ENCODE measurements around the gene CIITA. TPM values are rescaled to one million over a fixed set of nuclear protein-coding genes. Genes with fewer than 3 reads are reported as not detected.

Gene CIITA
- total and polyA plus RNA-seq, 2 experiments from 2014 or later = 0.06 to 1.1 TPM

DNA sequence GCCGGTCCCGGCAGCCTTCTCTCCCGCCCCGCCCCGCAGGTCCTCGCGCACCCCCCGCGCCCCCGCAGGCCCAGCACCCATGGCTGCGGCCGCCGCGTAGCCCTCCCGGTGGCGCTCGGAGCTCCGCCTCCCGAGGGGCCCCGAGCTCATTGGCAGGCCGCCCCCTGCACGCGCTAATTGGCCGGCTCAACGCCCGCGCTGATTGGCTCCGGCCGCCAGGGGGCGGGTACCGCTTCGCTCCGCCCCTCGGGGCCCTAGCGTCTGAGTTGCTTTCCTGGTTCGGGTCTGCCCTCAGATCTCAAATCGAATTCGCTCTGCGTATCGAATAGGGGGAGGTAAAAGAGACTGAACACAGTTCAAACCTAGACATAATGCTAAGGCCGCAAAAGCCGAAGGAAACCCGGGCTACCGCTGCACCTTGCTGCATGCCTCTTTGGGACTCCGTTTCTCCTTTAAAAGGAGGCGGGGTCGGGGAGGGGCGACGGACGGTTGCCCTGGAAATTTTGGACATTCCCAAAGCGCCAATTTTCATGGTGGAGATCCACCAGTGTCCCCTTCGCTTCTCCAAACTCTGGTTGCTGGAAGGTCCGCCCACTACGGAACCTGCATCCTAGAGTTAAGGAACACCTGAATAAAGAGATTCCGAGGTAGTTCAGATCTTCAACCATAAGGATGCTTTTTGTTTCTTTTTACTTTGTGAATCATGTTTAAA is 65.5 kb downstream of the CIITA start, which contains the start of gene DEXI:
Gene DEXI, minus strand, starts transcription at position 117 of the 712 bp plus-strand sequence. CDS start 463 bp downstream, outside the sequence.
- H3K4me1 ChIP-seq (ENCODE audit: low read depth) = peaks cover 23% of the 10 kb centered on the region
- H3K27ac ChIP-seq = no peak within 1 kb of the TSS
- no peaks in the 10 kb centered on the region for H3K36me3 ChIP-seq
- H3K4me3 ChIP-seq = peak within 1 kb of the TSS; percentile 79
- DNase-seq (ENCODE audit: low read depth in 1 of 2, low spot score in 1 of 2) = peak; percentile 92 to 96
- no peaks in the 10 kb centered on the region for H3K9me3 ChIP-seq (ENCODE audit: low read depth)
- no peaks in the 10 kb centered on the region for H3K27me3 ChIP-seq
- TF ChIP-seq, protein P1, sequence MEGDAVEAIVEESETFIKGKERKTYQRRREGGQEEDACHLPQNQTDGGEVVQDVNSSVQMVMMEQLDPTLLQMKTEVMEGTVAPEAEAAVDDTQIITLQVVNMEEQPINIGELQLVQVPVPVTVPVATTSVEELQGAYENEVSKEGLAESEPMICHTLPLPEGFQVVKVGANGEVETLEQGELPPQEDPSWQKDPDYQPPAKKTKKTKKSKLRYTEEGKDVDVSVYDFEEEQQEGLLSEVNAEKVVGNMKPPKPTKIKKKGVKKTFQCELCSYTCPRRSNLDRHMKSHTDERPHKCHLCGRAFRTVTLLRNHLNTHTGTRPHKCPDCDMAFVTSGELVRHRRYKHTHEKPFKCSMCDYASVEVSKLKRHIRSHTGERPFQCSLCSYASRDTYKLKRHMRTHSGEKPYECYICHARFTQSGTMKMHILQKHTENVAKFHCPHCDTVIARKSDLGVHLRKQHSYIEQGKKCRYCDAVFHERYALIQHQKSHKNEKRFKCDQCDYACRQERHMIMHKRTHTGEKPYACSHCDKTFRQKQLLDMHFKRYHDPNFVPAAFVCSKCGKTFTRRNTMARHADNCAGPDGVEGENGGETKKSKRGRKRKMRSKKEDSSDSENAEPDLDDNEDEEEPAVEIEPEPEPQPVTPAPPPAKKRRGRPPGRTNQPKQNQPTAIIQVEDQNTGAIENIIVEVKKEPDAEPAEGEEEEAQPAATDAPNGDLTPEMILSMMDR (IDR thresholded peaks at IDR 0.05; ENCODE audit: low read depth, low read length) = no peak

DNA sequence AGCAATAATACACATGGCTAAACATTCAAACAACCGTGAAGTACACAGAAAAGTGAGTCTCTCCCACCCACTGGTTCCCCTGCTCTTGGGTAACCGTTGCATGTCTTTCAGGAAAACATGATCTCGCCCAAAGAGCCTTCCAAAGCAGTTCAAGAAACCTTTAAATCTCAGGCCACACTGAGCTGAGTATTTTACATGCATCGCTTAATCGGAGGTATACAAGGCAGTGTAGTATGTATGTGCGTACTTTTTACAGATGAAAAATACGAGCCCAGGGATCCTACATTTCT is 66.0 kb downstream of the CIITA start:
- DNase-seq (ENCODE audit: low read depth in 1 of 2, low spot score in 1 of 2) = no peak

GRCh38 chr16:10944249-10945064 is 67.5 kb downstream of the CIITA start, which contains the start of gene CLEC16A:
CLEC16A (plus strand) TSS chr16:10944564; CDS start chr16:10944718, 154 bp downstream.
- peak; percentile 98 for DNase-seq (ENCODE audit: low read depth in 1 of 2, low spot score in 1 of 2)
- Histone ChIP-seq H3K4me3 (peak within 1 kb of the TSS; percentile 84), H3K9me3 (ENCODE audit: low read depth) (no peaks in the 10 kb centered on the region), H3K27ac (peak within 1 kb of the TSS; percentile 23), H3K4me1 (ENCODE audit: low read depth) (peaks cover 23% of the 10 kb centered on the region), H3K27me3 (no peaks in the 10 kb centered on the region), H3K36me3 (no peaks in the 10 kb centered on the region)
- TF ChIP-seq, protein P1 (IDR thresholded peaks at IDR 0.05; ENCODE audit: low read depth, low read length) = no peak

More for the DNA sequence above, 66.0 kb downstream of the CIITA start:
- Histone ChIP-seq H3K4me1 (ENCODE audit: low read depth) (peaks cover 23% of the 10 kb centered on the region), H3K36me3 (no peaks in the 10 kb centered on the region), H3K4me3 (no peak overlapping the region), H3K27ac (no peak overlapping the region), H3K27me3 (no peaks in the 10 kb centered on the region), H3K9me3 (ENCODE audit: low read depth) (no peaks in the 10 kb centered on the region)
- TF ChIP-seq, protein P1 (IDR thresholded peaks at IDR 0.05; ENCODE audit: low read depth, low read length) = no peak

DNA sequence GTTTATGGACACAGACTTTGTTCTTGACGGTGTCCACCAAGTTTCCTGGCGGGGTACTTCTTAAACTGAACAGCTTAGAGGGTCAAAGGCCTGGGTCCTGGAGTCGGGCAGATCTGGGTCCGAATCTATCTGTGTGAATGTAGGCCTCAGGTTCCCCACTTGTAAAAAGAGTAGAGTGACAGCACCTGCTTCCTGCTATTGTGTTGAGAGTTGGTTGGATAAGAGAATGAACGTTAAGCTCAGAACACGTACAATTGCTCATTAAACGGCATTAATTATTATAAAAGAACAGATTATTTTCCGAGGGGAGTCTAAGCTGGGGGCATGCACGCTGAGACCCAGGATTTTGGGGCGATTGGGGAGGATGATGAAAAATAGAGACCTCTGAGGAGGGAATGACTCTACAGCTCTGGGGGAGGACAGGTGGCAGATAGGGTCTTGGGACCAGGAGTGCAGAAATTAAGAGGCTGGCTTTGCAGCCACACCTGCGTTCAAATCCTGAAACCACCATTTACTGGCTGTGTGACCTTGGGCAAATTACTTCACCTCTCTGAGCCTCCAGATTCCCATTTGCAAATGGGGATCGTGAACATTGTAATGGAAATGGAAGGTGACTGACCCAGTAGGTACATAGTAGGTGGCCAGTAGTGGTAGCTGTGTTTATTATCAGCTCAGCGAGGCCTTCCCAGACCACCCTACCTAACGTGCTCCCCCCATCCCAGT is 68.2 kb downstream of the CIITA start:
- no peak for DNase-seq (ENCODE audit: low read depth in 1 of 2, low spot score in 1 of 2)
- Histone ChIP-seq H3K27ac (no peak overlapping the region), H3K9me3 (ENCODE audit: low read depth) (no peaks in the 10 kb centered on the region), H3K36me3 (no peaks in the 10 kb centered on the region), H3K4me1 (ENCODE audit: low read depth) (peaks cover 20% of the 10 kb centered on the region), H3K27me3 (no peaks in the 10 kb centered on the region), H3K4me3 (peak overlapping the region; percentile 84)
- TF ChIP-seq, protein P1 (IDR thresholded peaks at IDR 0.05; ENCODE audit: low read depth, low read length) = no peak

- TF ChIP-seq, protein P1 (IDR thresholded peaks at IDR 0.05; ENCODE audit: low read depth, low read length) = no peak
- DNase-seq (ENCODE audit: low read depth in 1 of 2, low spot score in 1 of 2) = peak in 1 of 2 donors; percentile 27
- Histone ChIP-seq H3K27me3 (no peaks in the 10 kb centered on the region), H3K9me3 (ENCODE audit: low read depth) (no peaks in the 10 kb centered on the region), H3K27ac (peak overlapping the region; percentile 24), H3K4me3 (no peak overlapping the region), H3K36me3 (no peaks in the 10 kb centered on the region), H3K4me1 (ENCODE audit: low read depth) (peaks cover 13% of the 10 kb centered on the region)
Observed at GRCh38 chr16:10946308-10946707, 69.3 kb downstream of the CIITA start.
